GM12873 (cell line): ENCODE data around the gene DBNDD2.

Experiments used
- CTCF ChIP-seq: IDR thresholded peaks from 2 replicates; pipeline ENCODE4 v1.5.1; 2012; ENCODE audit warnings: low read depth, mild to moderate bottlenecking, moderate library complexity, low read length, control low read depth; ENCODE audit not compliant: insufficient read depth; ENCODE audit errors: missing control alignments

Gene DBNDD2

GRCh38 chr20:45365444-45365970 lies 42.6 kb upstream of the DBNDD2 start:
- TF ChIP-seq CTCF, result no peak

GRCh38 chr20:45366192-45366591 lies 41.9 kb upstream of the DBNDD2 start:
- TF ChIP-seq CTCF, result no peak

GRCh38 chr20:45366631-45367030 lies 41.5 kb upstream of the DBNDD2 start:
- TF ChIP-seq CTCF, result no peak

GRCh38 chr20:45367126-45367525 lies 41.0 kb upstream of the DBNDD2 start:
- TF ChIP-seq CTCF, result no peak

- no peak for TF ChIP-seq CTCF
Observed at GRCh38 chr20:45368221-45368980, 39.7 kb upstream of the DBNDD2 start.

- no peak for TF ChIP-seq CTCF
Observed at GRCh38 chr20:45370571-45371160, 37.4 kb upstream of the DBNDD2 start.

GRCh38 chr20:45372241-45372640 lies 35.8 kb upstream of the DBNDD2 start:
- no peak for TF ChIP-seq CTCF
